Measurements from ENCODE around the gene SREBF2.

The SREBF2 gene

DNA sequence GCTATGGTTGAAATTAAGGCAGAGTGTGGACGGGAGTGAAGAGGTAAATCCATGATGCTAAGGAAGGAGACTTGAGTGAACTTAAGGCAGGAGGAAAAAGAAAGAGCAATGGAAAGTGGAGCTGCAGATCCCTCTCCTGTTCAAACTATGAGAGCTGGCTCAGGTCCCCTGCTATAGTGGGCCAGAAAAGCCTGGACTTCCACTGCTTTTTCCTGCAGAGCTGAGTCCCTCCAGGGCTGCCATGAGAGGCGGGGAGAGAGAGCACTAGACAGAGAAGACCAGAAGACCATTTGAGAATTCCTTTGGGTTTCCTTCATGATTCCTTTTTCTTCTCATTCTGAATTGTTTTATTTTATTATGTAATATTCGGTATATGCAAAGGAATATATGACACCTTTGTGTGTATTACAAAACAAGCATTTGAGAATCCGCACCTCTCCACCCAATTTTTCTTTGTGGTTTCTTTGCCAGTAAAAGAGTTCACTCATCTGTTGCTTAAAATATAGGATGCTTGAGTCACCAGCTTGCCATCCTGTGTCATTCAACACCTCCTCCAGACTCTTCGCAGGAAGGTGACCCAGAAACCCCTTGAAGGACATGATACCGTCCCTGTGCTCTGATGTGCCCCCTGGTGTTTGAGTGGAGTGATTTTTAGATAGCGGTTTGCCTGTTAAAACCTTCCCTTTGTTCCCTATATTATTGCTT lies 24.4 kb downstream of the SREBF2 start:
- TF ChIP-seq POLR2AphosphoS5 (IDR thresholded peaks at IDR 0.05; ENCODE audit: low read depth, low read length) (no peak), SIN3A (IDR thresholded peaks at IDR 0.05; ENCODE audit: borderline replicate concordance, insufficient read depth, low read length) (no peak), TAF1 (IDR thresholded peaks at IDR 0.05; ENCODE audit: borderline replicate concordance, insufficient read depth, low read length) (no peak), FOXP2 (optimal IDR thresholded peaks at IDR 0.05; ENCODE audit: borderline replicate concordance, extremely low read depth, extremely low read length, insufficient read depth) (no peak)
- TF ChIP-seq, protein P1, sequence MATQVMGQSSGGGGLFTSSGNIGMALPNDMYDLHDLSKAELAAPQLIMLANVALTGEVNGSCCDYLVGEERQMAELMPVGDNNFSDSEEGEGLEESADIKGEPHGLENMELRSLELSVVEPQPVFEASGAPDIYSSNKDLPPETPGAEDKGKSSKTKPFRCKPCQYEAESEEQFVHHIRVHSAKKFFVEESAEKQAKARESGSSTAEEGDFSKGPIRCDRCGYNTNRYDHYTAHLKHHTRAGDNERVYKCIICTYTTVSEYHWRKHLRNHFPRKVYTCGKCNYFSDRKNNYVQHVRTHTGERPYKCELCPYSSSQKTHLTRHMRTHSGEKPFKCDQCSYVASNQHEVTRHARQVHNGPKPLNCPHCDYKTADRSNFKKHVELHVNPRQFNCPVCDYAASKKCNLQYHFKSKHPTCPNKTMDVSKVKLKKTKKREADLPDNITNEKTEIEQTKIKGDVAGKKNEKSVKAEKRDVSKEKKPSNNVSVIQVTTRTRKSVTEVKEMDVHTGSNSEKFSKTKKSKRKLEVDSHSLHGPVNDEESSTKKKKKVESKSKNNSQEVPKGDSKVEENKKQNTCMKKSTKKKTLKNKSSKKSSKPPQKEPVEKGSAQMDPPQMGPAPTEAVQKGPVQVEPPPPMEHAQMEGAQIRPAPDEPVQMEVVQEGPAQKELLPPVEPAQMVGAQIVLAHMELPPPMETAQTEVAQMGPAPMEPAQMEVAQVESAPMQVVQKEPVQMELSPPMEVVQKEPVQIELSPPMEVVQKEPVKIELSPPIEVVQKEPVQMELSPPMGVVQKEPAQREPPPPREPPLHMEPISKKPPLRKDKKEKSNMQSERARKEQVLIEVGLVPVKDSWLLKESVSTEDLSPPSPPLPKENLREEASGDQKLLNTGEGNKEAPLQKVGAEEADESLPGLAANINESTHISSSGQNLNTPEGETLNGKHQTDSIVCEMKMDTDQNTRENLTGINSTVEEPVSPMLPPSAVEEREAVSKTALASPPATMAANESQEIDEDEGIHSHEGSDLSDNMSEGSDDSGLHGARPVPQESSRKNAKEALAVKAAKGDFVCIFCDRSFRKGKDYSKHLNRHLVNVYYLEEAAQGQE (IDR thresholded peaks at IDR 0.05; ENCODE audit: insufficient read depth in 1 of 2, low read depth in 2 of 2, low read length in 2 of 2) = no peak

DNA sequence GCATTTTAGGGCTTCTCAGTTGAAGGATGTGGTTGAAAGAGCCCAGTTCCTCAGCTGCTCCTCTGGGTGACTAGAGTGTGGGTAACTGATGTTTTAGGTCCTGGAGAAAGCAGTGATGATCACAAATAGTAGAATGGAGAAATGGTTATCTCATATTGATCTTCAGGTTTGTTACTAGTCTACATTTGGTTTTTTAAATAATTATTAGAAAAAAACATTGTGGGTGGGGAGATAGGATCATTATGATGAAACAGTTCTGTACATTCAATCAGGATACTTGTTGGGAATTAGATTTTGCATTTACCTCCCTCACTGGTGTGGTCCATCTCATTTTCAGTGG lies 24.9 kb downstream of the SREBF2 start:
- no peak for TF ChIP-seq TAF1 (IDR thresholded peaks at IDR 0.05; ENCODE audit: borderline replicate concordance, insufficient read depth, low read length)
- TF ChIP-seq, protein P1 (IDR thresholded peaks at IDR 0.05; ENCODE audit: insufficient read depth in 1 of 2, low read depth in 2 of 2, low read length in 2 of 2) = no peak
- no peak for TF ChIP-seq FOXP2 (optimal IDR thresholded peaks at IDR 0.05; ENCODE audit: borderline replicate concordance, extremely low read depth, extremely low read length, insufficient read depth)
- TF ChIP-seq SIN3A (IDR thresholded peaks at IDR 0.05; ENCODE audit: borderline replicate concordance, insufficient read depth, low read length) = no peak
- TF ChIP-seq POLR2AphosphoS5 (IDR thresholded peaks at IDR 0.05; ENCODE audit: low read depth, low read length) = no peak

DNA sequence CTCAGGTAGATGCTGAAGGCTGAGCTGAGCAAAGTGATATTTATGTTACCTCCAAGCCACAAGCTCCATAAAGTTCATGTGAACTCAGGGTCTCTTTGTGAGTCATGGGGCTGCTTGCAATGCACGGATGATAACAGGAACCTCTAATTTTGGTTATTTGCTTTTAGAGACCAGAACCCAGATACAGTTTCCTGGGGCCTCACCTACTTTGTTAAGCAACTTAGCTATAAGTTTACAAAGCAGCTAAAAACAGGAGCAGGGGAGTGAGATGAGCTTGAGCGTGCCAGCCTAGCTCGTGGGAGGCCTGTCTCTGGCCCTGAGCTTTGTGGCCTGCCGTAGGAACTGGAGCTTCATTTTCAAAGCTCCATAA lies 29.2 kb downstream of the SREBF2 start:
- TF ChIP-seq TAF1 (IDR thresholded peaks at IDR 0.05; ENCODE audit: borderline replicate concordance, insufficient read depth, low read length) (no peak), SIN3A (IDR thresholded peaks at IDR 0.05; ENCODE audit: borderline replicate concordance, insufficient read depth, low read length) (no peak), POLR2AphosphoS5 (IDR thresholded peaks at IDR 0.05; ENCODE audit: low read depth, low read length) (no peak), FOXP2 (optimal IDR thresholded peaks at IDR 0.05; ENCODE audit: borderline replicate concordance, extremely low read depth, extremely low read length, insufficient read depth) (no peak)
- TF ChIP-seq, protein P1 (IDR thresholded peaks at IDR 0.05; ENCODE audit: insufficient read depth in 1 of 2, low read depth in 2 of 2, low read length in 2 of 2) = no peak

DNA sequence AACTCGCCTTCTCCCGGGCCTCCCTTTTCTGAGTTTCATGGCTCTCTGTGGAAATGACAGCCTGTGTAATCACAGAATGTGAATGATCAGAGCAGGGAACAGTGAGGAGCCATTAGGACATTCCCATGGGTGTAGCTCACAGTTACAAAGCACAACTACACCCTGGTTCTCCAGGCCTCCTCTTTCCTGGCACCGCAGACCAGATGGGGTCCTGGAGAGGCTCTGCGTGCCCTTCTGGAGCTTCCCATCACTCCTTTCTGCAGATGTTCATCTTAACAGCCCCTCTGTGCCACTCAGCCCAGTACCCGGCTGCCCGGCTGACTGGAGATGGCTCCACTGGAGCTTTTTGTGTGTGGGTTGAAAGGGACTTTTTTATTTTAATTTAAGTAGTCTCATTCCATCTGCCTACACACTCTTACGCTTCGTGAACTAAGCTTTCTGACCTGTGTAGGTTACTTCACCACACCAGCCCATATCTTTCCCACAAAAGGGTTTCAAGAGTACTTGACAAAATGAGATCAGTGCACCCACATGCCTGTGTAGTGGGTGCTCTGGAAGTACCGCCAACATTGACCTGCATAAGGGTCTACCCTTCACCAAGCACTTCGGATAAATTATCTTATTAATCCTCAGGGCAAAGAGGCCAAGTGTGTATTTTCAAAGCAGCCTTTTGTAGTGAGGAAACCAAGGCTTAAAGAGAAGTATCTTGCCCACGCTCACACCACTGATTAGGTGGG lies 29.8 kb downstream of the SREBF2 start:
- no peak for TF ChIP-seq POLR2AphosphoS5 (IDR thresholded peaks at IDR 0.05; ENCODE audit: low read depth, low read length)
- TF ChIP-seq, protein P1 (IDR thresholded peaks at IDR 0.05; ENCODE audit: insufficient read depth in 1 of 2, low read depth in 2 of 2, low read length in 2 of 2) = no peak
- TF ChIP-seq SIN3A (IDR thresholded peaks at IDR 0.05; ENCODE audit: borderline replicate concordance, insufficient read depth, low read length) = no peak
- no peak for TF ChIP-seq TAF1 (IDR thresholded peaks at IDR 0.05; ENCODE audit: borderline replicate concordance, insufficient read depth, low read length)
- no peak for TF ChIP-seq FOXP2 (optimal IDR thresholded peaks at IDR 0.05; ENCODE audit: borderline replicate concordance, extremely low read depth, extremely low read length, insufficient read depth)

All from PFSK-1 (cell line).